Nephron (organoid): ENCODE results near the gene GNAS.
"Not testable (repeated sequence)": the region's sequence is repeated elsewhere in the genome, so short reads cannot be mapped to it uniquely, and the experiment has no call there.

ENCODE experiments used
- H3K27ac Mint-ChIP-seq, 3 experiments: 2 replicates each; pipeline ENCODE4 v1.8.0; 2020; ENCODE audit warnings: mixed read lengths in 3 of 3, mild to moderate bottlenecking in 2 of 3, moderate library complexity in 1 of 3
- H3K27me3 Mint-ChIP-seq: 2 replicates; pipeline ENCODE4 v1.8.0; 2021; ENCODE audit warnings: low read depth, mild to moderate bottlenecking, moderate library complexity, mixed read lengths
- H3K36me3 Mint-ChIP-seq: 2 replicates; pipeline ENCODE4 v1.8.0; 2020; ENCODE audit warnings: low read depth, mixed read lengths
- H3K4me1 Mint-ChIP-seq: 2 replicates; pipeline ENCODE4 v1.8.0; 2020; ENCODE audit warnings: mixed read lengths
- H3K4me3 Mint-ChIP-seq, 3 experiments: 2 replicates each; pipeline ENCODE4 v1.8.0; 2020; ENCODE audit warnings: mild to moderate bottlenecking in 3 of 3, mixed read lengths in 3 of 3, moderate library complexity in 2 of 3
- H3K9me3 Mint-ChIP-seq: 2 replicates; pipeline ENCODE4 v1.8.0; 2020; ENCODE audit warnings: mixed read lengths
- TF ChIP-seq, protein P1 (sequence below), 3 experiments: fragments of 200-600 bp; sonication (generic); IDR thresholded peaks; one replicate each; pipeline ENCODE4 v1.5.0; 2021; ENCODE audit warnings: antibody characterized with exemption in 3 of 3; ENCODE audit not compliant: unreplicated experiment in 3 of 3

Gene GNAS

DNA sequence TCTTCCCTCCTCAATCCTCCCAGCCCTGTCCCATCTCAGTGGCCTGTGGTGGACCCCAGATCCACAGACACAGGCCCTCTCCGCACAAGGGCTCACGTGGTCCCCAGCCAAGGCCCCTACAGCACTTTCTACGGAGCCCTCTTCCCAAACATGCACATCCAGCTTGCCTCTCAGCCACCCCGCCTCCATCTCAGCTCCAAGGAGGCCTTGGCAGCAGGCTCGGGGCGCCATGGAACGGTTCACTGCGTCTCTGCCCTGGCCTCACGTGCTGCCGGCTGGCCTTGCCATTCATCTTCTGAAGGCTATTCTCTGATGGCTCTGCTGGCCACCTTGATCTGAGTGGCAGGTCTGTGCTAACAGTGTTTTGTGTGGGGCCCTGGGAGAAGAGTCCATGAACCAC lies 34.8 kb upstream of the GNAS start:
- Mint-ChIP-seq H3K27me3 (peaks cover 10% of the 10 kb centered on the region), H3K4me3 (no peak overlapping the region), H3K9me3 (peaks cover 4% of the 10 kb centered on the region), H3K36me3 (peaks cover 30% of the 10 kb centered on the region), H3K27ac (no peak overlapping the region), H3K4me1 (peaks cover 41% of the 10 kb centered on the region)
- TF ChIP-seq, protein P1, sequence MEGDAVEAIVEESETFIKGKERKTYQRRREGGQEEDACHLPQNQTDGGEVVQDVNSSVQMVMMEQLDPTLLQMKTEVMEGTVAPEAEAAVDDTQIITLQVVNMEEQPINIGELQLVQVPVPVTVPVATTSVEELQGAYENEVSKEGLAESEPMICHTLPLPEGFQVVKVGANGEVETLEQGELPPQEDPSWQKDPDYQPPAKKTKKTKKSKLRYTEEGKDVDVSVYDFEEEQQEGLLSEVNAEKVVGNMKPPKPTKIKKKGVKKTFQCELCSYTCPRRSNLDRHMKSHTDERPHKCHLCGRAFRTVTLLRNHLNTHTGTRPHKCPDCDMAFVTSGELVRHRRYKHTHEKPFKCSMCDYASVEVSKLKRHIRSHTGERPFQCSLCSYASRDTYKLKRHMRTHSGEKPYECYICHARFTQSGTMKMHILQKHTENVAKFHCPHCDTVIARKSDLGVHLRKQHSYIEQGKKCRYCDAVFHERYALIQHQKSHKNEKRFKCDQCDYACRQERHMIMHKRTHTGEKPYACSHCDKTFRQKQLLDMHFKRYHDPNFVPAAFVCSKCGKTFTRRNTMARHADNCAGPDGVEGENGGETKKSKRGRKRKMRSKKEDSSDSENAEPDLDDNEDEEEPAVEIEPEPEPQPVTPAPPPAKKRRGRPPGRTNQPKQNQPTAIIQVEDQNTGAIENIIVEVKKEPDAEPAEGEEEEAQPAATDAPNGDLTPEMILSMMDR (IDR thresholded peaks at IDR 0.05; ENCODE audit: unreplicated experiment in 3 of 3): no peak

DNA sequence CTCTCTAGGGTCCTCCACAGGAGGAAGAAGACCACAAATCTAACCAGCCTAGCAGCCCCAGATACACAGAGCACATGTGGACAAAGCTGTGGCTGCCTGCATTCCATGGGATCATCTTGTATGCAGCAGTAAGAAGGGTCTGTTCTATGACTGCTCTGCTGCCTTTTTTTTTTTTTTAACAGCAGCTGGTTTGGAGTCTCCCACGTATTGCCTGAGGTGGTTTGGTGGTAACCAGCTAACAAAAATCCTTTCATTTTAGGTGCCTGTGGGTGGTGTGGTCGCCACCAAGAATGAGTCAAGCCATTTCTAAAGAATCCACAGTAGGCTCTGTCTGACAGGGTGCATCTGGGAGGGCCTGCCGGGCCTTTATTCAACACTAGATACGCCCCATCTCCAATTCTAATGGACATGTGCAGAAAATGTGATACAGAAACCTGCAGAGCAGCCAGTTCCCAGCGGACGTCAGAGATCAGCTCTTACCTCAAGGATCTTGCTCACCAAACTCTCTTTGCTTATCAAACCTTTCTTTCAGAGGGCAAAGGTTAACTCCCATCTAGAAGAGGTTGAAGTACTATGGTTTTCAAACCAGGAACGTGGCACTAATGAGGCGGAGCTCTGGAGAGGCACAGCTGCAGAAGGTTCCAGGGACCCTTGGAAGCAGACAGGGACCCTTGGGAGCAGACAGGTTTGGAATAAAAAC lies 33.8 kb upstream of the GNAS start:
- H3K4me3 Mint-ChIP-seq: peak overlapping the region in 1 of 3 experiments; percentile 5
- H3K27ac Mint-ChIP-seq: peak overlapping the region in 2 of 3 experiments; percentile 16 to 63
- H3K4me1 Mint-ChIP-seq: peaks cover 51% of the 10 kb centered on the region
- peaks cover 10% of the 10 kb centered on the region for H3K27me3 Mint-ChIP-seq
- TF ChIP-seq, protein P1 (IDR thresholded peaks at IDR 0.05; ENCODE audit: unreplicated experiment in 3 of 3): no peak
- peaks cover 34% of the 10 kb centered on the region for H3K36me3 Mint-ChIP-seq
- peaks cover 4% of the 10 kb centered on the region for H3K9me3 Mint-ChIP-seq

DNA sequence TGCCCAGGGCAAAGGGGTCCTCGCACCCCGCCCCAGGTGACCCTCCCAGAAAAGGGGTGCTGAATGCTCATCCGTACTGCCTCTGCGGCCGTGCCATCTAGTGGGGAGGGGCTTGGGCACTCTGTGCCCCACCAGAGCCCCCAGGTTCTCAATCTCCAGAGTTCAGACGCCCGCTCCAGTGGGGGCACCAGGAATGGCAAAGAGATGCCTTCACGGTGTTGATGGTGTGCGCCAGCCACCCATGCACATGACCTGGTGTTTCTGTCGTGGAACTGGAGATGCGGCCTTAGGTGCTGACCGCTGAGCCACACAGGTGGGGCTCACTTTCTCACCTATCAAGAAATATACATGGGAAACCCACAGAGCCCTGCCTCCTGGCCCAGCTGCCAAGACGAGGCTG lies 32.6 kb upstream of the GNAS start:
- Mint-ChIP-seq H3K36me3 (peaks cover 34% of the 10 kb centered on the region), H3K4me1 (peaks cover 61% of the 10 kb centered on the region), H3K27me3 (peaks cover 10% of the 10 kb centered on the region), H3K9me3 (peaks cover 4% of the 10 kb centered on the region), H3K27ac (no peak overlapping the region), H3K4me3 (no peak overlapping the region)
- TF ChIP-seq, protein P1 (IDR thresholded peaks at IDR 0.05; ENCODE audit: unreplicated experiment in 3 of 3): no peak

DNA sequence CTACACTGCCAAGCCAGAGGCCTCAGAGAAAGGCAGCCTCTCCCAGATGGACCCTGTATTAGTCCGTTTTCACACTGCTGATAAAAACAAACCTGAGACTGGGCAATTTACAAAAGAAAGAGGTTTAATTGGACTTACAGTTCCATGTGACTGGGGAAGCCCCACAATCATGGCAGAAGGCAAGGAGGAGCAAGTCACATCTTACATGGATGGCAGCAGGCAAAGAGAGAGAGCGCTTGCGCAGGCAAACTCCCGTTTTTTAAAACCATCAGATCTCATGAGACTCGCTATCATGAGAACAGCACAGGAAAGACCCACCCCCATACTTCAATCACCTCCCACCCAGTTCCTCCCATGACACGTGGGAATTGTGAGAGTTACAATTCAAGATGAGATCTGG lies 32.0 kb upstream of the GNAS start:
- not testable (repeated sequence) for H3K27ac Mint-ChIP-seq, H3K9me3 Mint-ChIP-seq, H3K4me3 Mint-ChIP-seq
- Mint-ChIP-seq H3K27me3 (peaks cover 10% of the 10 kb centered on the region), H3K36me3 (peaks cover 34% of the 10 kb centered on the region), H3K4me1 (peaks cover 66% of the 10 kb centered on the region)

DNA sequence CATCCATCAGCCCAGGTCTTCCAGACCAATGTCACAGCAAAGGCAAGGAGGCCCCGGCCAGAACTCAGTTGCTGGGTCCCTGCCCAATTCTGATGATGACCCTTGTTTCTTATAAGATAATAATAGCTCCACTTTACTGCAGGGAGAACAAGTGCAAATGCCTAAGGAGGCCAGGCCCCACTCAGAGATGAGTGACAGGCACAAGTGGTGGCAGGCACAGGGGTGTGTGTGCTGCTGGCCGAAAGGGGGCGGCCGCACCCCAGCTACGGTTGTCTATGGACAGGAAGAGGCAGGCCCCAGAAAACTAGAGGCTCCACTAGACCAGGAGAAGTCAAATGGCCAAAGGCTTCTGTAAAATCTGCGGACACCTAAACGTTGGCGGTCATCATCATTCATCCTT lies 30.4 kb upstream of the GNAS start:
- Mint-ChIP-seq H3K4me1 (peaks cover 79% of the 10 kb centered on the region), H3K27me3 (peaks cover 10% of the 10 kb centered on the region), H3K27ac (peak overlapping the region; percentile 6 to 70 (median 48)), H3K36me3 (peaks cover 29% of the 10 kb centered on the region), H3K9me3 (peaks cover 4% of the 10 kb centered on the region), H3K4me3 (peak overlapping the region in 1 of 3 experiments; percentile 42)
- TF ChIP-seq, protein P1 (IDR thresholded peaks at IDR 0.05; ENCODE audit: unreplicated experiment in 3 of 3): no peak

DNA sequence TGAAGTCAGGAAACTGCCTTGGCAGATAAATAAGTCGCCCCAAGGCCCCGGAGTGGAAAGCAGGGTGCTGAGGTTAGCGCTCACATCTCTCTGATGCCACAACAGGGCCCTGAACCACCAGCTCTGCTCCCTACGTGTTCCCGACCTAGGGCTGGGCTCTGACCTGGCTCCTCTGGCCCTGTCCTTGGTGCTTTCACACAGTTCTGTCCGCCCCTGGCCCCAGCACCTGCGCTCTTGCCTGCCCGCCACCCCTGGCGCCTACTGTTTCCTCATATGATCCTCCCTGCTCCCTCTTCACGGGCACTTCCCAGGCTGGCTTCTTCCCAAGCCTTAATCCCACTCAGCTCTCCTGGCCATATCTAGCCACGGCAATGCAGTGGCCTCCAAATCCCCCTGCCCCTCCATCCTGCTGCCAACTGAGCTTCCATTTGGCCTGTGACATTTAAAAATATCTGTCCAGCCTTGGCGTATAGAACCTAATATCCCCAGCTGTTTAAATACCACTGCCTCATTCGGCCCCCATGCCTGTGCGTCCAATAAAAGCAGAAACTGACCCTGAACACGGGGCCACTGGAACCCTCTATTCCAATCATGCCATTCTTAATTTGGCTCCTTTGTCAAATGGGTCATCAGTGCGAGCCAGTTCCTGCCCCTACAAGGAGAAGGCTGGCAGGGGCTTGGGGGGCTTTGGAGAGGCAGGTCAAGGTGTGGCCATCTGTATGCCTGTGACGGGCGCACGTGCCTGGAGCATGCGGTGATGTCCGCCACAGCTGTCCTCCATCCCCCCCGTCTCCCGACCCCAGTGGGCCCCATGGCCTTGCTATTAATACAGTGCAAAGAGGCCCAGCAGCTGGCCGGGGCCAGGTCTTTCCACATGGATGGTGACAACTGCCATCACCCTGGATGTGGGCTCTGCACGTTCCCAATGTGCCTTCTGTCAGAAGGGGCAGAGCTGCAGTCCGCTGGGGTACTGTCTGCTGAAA lies 29.5 kb upstream of the GNAS start:
- H3K27ac Mint-ChIP-seq: peak overlapping the region; percentile 6 to 78 (median 58)
- peak overlapping the region in 2 of 3 experiments; percentile 41 to 60 for H3K4me3 Mint-ChIP-seq
- TF ChIP-seq, protein P1 (IDR thresholded peaks at IDR 0.05; ENCODE audit: unreplicated experiment in 3 of 3): no peak
- peaks cover 8% of the 10 kb centered on the region for H3K27me3 Mint-ChIP-seq
- H3K9me3 Mint-ChIP-seq: peaks cover 4% of the 10 kb centered on the region
- H3K4me1 Mint-ChIP-seq: peaks cover 81% of the 10 kb centered on the region
- H3K36me3 Mint-ChIP-seq: peaks cover 29% of the 10 kb centered on the region
